Activated CD8-positive, alpha-beta memory T cell treated with anti-CD3 and anti-CD28 coated beads, Interleukin-2, amount 50 U/mL, for 1 hour (primary cell): ENCODE results near the gene CUTA.

Experiments used
- DNase-seq: peaks from one replicate; pipeline ENCODE4 v3.0.0-alpha.2; 2020; ENCODE audit errors: extremely low read depth

The CUTA gene

DNA sequence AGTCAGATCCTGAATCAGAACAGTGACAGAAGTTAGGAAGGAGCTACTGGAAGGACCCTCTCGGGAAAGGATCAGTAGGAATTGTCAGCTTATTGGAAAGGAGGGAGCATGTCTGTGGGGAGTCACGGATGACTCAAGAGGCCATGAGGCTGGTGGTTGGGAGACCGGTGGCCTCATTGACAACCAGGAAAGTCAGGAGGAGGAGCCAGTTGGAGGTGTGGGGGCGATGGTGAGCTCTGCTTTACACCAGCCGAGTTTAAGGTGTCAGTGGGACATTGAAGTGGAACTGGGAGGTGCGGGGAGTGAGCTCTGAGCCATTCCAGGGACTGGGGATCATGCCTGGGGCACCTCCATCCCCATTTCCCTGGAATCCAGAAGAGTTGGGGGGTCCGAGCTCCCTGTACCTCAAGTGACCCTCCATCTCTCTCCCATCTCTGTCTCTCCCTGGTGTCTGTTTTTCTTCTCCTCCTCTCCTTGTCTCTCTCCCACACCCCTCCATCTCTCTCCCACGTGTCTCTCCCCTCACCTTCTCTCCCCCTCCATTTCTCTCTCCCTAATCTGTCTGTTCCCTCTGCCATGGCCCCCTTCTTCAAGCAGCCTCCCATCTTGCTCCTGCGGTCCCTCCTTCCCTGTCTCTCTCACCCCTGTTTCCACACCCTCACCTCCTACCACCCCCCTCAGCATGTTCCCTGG is 22.2 kb upstream of the CUTA start:
- DNase-seq, result no peak

DNA sequence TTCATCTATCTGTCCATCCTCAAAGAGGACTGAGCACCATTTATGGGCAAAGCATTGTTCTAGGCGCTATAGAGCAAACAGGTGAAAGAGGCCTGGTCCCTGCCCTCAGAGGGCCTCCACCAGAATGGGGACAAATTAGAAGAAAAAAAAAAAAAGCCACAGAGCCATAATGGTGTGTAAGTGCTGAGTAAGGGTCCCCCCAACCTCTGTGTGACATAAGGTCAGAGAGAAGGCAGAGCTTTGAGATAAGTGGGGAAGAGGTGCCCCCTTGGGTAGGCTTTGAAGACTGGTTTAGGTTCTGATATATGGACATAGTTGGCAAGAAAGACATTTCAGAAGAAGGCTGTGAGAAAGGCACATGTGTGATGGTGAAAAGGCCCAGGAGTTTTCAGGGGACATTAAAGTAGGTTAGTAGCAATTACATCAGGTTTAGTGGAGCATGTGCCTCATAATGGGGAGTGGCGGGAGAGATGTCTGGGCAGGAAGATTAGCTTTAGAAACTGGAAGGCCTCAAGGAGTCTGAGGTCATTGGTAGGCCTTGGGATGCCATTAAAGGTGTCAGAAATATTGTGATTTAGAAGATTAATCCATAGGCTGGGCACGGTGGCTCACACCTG is 21.2 kb upstream of the CUTA start:
- DNase-seq, result no peak

DNA sequence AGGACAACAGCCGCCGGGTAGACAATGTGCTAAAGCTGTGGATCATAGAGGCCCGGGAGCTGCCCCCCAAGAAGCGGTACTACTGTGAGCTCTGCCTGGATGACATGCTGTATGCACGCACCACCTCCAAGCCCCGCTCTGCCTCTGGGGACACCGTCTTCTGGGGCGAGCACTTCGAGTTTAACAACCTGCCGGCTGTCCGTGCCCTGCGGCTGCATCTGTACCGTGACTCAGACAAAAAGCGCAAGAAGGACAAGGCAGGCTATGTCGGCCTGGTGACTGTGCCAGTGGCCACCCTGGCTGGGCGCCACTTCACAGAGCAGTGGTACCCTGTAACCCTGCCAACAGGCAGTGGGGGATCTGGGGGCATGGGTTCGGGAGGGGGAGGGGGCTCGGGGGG is 19.8 kb upstream of the CUTA start:
- DNase-seq, result no peak

DNA sequence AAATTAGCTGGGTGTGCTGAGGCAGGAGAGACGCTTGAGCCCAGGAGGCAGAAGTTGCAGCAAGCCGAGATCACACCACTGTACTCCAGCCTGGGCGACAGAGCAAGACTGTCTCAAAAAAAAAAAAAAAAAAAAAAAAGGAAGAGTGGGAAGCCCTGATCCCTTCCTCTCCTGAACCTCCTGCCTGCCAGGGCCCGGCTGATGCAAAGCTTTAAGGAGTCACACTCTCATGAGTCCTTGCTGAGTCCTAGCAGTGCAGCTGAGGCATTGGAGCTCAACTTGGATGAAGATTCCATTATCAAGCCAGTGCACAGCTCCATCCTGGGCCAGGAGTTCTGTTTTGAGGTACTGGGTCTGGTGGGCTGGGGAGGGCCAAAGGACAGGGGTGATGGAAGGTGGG is 17.1 kb upstream of the CUTA start:
- DNase-seq, result no peak

DNA sequence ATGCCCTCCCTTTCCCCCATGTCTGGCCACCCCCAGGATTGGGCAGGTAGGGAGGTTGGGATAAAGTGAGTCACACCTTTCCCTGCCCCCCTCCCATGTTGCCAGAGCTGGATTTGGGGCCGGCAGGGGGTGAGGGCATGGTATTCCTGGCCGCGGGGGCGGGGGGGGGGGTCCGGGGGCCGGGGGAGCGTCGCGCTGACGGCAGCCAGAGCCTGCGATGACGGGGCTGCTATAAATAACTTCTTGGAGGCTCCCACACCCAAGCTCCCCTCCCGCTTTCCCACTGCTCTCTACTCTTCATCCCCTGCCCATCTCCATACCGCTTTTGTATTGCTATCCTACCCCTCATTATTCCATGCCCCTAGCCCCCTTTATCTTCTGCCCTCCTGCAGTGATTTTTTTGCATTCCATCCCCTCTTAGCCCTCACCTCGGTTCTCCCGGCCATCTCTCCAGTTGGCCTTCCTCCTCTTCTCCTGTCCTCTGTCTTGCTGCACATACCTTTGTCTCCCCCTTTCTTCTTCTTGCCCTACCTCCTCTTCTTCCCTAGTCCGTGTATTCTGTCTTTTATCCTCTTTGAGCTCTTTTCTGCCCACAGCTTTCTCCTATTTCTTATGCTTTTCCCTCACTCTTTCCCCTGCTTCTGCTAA is 15.8 kb upstream of the CUTA start:
- no peak for DNase-seq

DNA sequence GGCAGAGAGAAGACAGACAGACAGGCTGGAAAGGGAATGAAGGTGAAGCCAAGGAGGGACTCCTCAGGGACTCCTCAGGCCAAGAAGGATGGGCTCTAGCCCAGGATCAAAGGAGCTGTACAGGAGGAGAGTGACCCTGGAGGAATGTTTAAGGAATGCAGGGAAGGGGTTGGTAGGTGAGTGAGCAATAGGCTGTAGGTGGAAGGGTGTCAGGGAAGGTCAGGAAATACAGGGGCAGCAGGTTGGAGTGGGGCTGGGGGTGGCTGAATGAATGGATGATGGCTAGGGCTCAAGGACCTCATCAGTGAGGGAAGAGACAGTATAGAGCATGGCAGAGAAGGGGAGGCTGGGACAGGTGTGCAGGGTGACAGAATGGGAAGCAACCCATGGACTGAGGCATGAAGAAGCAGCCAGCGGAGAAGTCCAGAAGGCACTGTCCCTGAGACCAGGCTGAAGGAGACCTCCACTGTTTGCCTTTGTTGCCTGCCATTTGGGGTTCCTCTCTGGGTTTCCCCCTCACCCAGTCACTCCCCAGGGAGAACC is 15.2 kb upstream of the CUTA start:
- DNase-seq, result no peak

DNA sequence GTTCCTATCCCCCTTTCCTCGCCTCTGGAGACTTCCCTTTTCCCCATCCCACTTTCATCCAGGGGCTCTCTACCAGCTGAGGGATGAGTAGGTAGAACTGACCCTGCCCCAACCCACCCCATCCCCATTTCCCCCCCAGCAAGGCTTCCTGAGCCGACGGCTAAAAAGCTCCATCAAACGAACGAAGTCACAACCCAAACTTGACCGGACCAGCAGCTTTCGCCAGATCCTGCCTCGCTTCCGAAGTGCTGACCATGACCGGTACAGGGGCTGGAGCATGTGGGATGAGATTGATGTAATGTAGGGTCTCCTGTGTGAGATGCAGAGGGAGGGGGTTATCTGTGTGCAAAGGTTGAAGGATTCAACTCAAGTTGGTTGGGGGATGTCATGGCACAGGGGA is 14.6 kb upstream of the CUTA start:
- no peak for DNase-seq

DNA sequence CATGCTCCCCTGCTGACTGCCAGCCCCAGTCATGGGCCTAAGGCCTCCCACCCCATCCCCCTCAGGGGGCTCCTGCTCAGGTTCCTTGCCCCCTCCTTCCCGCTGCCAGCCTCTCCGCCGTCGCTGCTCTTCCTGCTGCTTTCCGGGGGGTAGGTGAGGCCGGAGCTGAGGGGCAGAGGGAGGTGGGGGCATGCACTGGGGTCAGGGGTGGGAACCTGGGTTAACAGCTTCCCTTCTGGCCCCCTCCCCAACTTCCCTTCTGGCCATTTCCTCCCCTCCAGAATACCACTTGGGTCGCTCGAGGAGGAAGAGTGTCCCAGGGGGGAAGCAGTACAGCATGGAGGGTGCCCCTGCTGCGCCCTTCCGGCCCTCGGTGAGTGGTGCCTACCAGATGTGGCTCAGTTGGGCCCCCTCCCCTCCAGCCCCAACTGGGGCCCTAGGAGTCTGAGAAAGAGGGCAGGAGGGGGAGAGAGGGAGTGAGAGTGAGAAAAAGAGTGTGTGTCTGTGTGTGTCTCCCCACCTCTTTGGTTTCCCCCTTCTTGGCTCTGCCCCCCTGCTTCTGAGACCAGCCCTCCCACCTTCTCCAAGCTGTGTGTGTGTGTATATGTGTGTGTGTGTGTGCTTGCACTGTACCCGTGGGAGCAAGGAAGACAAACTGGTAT is 14.1 kb upstream of the CUTA start:
- no peak for DNase-seq

DNA sequence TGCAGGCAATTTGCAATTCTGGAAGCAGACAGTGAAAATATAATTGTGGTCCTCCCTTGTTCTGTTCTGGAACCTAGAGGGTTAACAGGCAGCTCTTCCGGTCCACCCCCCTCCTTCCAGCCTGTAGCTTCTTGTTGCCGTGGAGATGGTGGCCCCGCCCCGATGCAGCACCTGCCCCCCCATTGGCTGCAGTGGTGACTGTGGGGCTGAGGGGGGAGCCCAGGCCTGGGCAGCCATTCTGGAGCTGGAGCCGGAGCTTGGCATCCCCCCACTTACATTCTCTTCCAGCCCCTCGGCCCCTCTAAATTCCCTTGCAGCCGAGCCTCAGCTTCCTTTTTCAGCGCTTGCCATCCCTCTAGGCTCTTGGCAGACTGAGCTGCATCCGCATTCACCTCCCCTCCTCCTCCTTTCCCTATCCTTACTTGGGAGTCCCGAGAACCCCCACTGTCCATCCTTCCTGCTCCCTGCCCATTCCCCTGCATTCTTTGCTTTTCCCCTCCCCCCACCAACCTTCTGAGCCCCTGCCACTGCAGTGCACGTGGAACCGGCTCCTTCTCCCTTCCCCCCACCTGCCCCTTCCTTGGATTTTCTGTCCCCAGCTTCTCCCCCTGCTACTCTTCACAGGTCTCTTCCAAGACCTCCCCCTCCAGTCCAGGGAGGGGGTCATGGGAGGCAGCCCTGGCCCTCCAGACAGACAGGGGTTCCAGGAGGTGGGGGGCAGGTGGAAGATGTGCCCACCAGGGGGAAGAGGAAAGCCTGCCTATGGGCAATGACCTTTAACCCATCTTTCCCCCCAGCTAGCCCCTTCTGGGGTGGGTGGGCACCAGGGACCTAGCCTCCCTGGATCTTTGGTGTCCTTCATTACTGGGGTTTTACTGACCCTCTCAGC is 13.3 kb upstream of the CUTA start:
- no peak for DNase-seq

DNA sequence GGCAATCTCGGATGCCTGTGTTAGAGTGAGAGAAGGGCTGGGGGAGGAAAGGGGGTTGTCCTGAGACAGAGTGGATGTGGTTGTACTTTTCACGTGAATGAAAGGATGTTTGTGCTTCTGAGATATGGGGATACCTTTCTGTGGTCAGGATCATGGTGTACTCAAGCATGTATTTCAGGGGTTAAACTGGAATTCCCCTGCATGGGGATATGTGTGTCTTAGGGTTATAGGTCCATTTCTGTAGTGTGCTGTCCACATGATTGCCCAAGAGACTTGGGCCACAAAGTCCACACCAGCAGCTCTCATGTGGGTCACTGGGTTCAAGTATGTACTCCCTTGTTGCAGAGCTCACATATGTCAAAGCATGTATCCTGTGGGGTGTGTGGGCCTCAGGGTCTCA is 12.4 kb upstream of the CUTA start:
- DNase-seq, result no peak

DNA sequence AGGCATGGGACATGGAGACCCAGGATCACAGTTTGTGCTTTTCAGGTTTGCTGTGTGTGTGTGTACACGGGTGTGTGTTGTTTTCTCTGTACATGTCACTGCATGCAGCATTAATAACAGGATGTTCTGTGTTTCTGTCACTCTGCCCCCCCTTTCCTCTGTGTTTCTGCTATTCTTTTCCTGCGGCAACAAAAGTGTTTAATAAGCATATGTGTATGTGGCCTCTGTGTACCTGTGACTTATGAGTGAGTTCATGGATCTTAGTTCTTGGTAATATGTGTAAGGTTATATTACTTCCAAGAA is 11.8 kb upstream of the CUTA start:
- DNase-seq, result no peak

DNA sequence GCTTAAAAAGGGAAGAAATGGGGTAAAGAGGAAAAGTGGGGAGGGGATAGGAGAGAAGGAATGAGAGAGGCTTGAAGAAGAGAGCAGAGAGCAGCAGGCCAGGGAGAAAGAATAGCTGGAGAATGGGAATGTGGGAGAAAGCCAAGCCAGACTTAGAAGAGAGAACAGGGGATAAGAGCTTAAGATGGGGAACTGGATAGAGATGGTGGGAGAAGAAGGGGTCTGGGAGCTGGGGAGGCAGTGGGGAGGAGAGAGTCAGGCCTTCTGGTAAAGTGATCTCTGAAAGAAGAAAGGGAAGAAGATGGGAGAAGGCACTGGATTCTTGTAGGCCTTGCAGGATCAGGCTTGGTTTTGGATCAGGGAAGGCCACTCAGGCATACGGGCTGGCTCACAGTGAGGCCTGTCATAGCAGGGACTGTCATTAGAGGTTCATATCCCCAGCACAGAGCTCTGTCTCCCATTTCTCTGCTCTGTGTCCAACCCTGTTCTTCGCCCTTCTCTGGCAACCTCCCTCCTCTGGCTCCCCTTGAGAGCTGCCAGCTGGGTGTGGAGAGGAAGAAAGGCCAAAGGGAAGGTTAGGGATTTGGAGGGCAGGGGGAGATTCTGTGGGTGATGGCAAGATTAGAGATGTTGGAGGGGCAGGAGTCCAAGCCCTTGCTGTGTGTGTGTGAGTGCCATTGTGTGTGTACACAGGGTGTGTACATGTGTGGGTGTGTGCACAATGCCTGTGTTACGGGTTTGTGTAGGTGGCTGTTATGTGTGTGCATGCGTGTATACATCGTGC is 11.3 kb upstream of the CUTA start:
- no peak for DNase-seq

DNA sequence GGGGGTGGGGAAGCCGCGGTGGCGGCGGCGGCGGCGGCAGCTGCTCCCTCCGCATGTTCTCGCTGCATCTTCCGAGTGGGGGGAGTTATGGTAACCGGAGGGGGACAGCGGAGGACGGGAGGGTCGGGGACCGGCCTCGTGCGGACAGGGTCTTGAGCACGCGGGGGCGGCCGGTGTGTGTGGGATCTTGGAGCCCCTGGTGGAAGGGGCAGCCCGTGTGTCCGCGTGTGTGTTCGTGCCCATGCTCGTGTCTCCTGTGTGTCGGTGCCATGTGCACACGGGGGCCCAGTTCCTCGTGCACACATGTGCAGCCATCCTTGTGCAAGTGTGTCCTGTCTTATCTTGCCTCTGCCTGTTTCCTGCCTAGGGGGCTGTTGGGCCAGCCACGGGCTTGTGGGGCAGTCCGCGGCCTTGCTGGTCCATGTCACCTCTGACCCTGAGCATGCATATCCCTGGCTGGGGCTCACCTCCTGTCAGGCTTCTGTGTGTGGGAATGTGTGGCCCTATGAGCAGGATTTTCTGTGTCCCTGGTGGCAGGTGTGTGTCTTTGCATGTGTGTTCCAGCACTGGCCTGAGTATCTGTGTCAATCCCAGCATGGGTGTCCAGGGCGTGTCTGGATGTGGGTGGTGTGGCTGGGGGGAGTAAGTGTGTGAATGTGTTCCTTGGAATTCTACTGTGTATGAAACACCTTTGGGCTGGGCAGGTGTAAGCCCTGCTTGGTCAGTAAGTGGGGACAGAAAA is 10.5 kb upstream of the CUTA start:
- no peak for DNase-seq

DNA sequence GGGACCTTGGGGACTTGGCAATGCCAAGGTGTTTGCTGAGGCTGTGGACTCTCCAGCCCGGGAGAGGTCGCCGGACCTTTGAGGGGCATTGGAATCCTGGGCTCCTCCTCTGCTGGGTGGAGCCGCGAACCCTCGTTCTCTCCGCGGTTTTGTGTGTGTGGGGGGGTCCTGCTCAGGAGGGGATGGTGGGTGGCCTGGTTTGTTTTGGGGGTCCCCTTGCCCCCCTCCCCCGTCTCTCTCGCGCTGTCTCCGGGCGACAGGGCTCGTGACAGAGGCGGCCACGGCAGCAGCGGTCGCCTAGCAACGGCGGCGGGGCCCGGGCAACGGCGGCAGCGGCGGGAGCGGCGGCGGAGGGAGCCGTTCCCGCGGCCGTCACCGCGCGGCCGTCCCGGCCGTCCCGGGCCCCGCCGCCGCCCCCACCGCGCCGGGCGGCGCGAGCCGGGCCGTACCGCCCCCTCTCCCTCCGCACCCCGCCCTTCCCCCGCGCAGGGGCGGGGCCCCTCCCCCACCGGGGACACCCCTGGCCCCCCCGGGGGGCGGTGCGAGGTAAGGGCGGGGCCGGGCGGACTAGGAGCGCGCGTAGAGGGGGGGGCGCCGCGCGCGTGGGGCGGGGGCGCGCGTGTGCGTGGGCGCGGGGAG is 9.8 kb upstream of the CUTA start:
- DNase-seq, result no peak

DNA sequence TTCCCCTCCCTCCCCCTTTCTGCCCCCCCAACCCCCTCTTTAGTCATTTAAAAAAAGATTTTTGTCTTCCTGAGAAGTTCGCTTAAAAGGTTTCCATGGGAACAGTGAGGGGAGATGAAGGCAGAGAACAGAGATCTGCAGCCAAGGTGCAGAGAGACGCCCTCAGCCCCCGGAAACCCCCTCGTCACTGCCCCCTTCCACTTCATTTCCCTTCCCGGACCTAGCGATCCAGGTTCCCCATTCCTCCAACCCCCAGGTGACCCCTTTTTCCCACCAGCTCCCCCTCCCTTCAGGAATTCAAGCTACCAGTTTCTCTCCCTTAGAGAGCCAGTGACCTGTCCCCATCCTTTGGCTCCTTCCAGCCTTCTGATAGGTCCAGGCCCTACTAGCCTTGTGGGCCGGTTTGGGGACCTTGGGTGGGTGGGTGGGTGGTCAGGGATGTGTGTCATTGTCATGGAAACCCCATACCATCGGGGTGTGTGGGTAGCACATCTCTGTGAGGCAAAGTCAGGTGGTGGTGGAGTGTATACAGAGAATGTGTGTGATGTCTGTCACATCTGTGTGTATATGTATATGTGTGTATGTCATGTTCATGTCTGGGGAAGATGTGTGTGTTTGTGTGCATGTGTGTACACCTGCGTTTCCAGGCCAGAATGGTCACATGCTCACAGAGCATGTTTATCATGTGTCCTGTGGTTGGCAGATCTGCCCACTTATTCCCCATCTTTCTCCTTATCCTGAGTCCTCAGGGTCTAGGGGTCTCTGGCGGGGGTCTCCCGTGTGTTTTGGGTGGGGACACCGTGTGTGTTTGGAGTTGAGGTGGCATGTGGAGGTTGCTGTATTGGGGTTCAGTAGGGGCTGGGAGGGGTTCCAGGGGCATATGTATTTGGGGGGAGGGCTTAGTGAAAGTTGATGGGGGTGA is 8.9 kb upstream of the CUTA start:
- no peak for DNase-seq

DNA sequence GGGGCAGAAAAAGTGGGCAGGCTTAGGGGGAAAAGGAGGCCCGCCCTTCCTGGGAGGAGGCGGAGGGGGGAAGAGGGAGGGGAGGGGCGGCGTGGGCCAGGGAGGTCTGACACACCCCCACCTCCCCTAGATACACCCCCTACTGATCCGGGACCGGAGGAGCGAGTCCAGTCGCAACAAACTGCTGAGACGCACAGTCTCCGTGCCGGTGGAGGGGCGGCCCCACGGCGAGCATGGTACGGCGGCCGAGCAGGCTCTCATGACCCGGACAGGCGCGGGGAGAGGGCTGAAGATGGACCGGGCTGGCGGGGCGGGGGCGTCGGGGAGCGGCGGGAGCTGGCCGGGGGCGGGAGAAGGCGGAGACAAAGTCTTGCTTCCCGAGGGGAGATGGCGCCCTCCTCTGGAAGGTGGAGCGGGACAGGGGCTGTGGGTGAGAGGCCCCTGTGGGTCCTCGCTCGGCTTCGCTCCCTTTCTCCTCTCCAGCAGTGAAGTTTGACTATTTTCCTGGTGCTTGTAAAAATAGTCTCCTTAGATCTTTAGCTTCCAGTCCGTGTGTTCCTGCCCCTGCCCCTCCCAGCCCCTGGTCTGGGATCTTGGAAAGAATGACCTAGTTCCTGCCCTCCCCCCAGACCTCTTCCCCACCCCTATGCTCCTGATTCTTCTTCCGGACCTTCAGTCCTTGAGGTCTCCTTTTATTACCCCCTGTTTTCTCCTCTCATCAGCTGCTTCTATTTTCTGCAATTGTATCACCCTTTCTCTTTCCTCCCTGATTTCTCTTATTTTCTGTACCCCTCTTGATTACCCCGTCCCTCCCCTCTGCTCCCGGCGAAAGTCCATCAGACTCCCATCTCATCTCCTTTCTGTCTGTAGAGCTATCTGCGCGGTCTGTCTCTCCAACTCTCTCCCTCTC is 8.0 kb upstream of the CUTA start:
- DNase-seq, result peak; percentile 70

DNA sequence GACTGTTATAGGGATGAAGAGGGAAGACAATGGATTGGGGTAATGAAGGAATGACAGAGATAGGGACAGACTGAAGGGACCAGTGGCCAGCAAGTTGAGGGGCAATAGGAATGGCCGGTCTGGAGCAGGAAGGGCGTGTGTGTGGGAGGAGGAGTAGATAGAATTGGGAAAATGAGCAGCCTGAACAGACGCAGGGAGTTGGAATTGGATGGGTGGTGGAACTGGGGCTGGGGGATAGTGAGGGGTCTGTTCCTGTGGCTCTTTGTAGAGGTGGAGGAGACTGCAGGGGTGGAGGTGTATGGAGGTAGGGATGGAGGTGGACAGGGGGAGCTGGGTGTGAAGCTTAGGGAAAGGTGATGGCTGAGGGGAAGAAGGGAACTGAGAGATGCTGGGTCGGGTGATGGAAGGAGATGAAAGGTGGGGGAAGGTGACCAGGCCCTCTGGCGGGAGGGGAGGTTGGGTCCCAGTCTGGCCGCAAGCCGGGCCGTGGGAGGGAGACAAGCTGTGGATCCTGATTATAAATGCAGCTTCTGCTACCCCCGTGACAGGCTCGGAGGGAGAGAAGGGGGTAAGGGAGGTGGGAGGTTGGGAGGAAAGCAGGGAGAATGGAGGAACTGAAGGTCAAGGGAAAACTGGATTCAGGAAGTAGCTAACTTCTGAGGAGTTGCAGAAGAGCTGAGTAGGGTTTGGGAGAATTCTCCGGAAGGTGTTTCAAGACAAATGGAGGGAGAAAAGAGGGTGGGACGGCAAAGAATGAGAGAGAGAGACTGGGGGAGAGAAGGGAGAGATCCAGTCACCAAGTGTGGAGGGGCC is 7.2 kb upstream of the CUTA start:
- DNase-seq, result no peak
